Ureter (tissue), 1 donor: ENCODE results near the gene CACNA1E. TPM values are rescaled to one million over a fixed set of nuclear protein-coding genes. Genes with fewer than 3 reads are reported as not detected.

Experiments used
- DNase-seq: peaks from one replicate; pipeline ENCODE4 v3.0.0-alpha.2; 2020; ENCODE audit warnings: low spot score
- total RNA-seq: library from RNA; stranded (reverse); gene quantifications from one replicate; pipeline ENCODE4 v1.2.4, GENCODE V29; 2023
- donor health status: DM: yes; HTN: yes; CAD: no.

CACNA1E gene
- total RNA-seq, 1 donor from 2014 or later: not detected

- DNase-seq: no peak
Observed at GRCh38 chr1:181680332-181680731, 197.0 kb downstream of the CACNA1E start.

GRCh38 chr1:181680871-181681270, 197.6 kb downstream of the CACNA1E start:
- no peak for DNase-seq

- no peak for DNase-seq
Observed at GRCh38 chr1:181685211-181685610, 201.9 kb downstream of the CACNA1E start.

GRCh38 chr1:181701891-181702290, 218.6 kb downstream of the CACNA1E start:
- no peak for DNase-seq

- no peak for DNase-seq
Observed at GRCh38 chr1:181704546-181704945, 221.2 kb downstream of the CACNA1E start.

- no peak for DNase-seq
Observed at GRCh38 chr1:181711820-181712219, 228.5 kb downstream of the CACNA1E start.

GRCh38 chr1:181712711-181713110, 229.4 kb downstream of the CACNA1E start:
- no peak for DNase-seq

GRCh38 chr1:181714428-181714827, 231.1 kb downstream of the CACNA1E start:
- DNase-seq: no peak

- no peak for DNase-seq
Observed at GRCh38 chr1:181718034-181718433, 234.7 kb downstream of the CACNA1E start.

GRCh38 chr1:181726320-181727012, 243.1 kb downstream of the CACNA1E start:
- no peak for DNase-seq

- DNase-seq: no peak
Observed at GRCh38 chr1:181730606-181731005, 247.3 kb downstream of the CACNA1E start.

GRCh38 chr1:181732218-181732990, 249.1 kb downstream of the CACNA1E start:
- DNase-seq: no peak

GRCh38 chr1:181733486-181733885, 250.2 kb downstream of the CACNA1E start:
- no peak for DNase-seq

- no peak for DNase-seq
Observed at GRCh38 chr1:181737056-181737455, 253.7 kb downstream of the CACNA1E start.

- DNase-seq: no peak
Observed at GRCh38 chr1:181739214-181739613, 255.9 kb downstream of the CACNA1E start.

GRCh38 chr1:181742426-181742825, 259.1 kb downstream of the CACNA1E start:
- no peak for DNase-seq

GRCh38 chr1:181743878-181744312, 260.6 kb downstream of the CACNA1E start:
- DNase-seq: no peak

- DNase-seq: no peak
Observed at GRCh38 chr1:181746224-181746623, 262.9 kb downstream of the CACNA1E start.

- DNase-seq: no peak
Observed at GRCh38 chr1:181748013-181748412, 264.7 kb downstream of the CACNA1E start.

GRCh38 chr1:181754103-181754502, 270.8 kb downstream of the CACNA1E start:
- no peak for DNase-seq

- DNase-seq: no peak
Observed at GRCh38 chr1:181759481-181759880, 276.2 kb downstream of the CACNA1E start.

- DNase-seq: no peak
Observed at GRCh38 chr1:181763736-181764135, 280.4 kb downstream of the CACNA1E start.

GRCh38 chr1:181765451-181766026, 282.2 kb downstream of the CACNA1E start:
- no peak for DNase-seq
